HEK293 (cell line): ENCODE data around the gene HBEGF.

Experiments used
- AEBP2 ChIP-seq: fragments of 450-650 bp; formaldehyde crosslinking; IDR thresholded peaks from 2 replicates; pipeline ENCODE4 v1.5.1; 2016; ENCODE audit warnings: missing biosample characterization, missing genetic modification characterization, borderline replicate concordance
- MYNN ChIP-seq: fragments of 450-650 bp; formaldehyde crosslinking; IDR thresholded peaks from 2 replicates; pipeline ENCODE4 v1.5.1; 2016; ENCODE audit warnings: missing biosample characterization, missing genetic modification characterization, borderline replicate concordance
- SALL2 ChIP-seq: fragments of 450-650 bp; formaldehyde crosslinking; IDR thresholded peaks from 2 replicates; pipeline ENCODE4 v1.5.0; 2017; ENCODE audit warnings: missing biosample characterization, mild to moderate bottlenecking, missing genetic modification characterization, borderline replicate concordance
- SCRT2 ChIP-seq: fragments of 450-650 bp; formaldehyde crosslinking; IDR thresholded peaks from 2 replicates; pipeline ENCODE4 v1.5.1; 2016; ENCODE audit warnings: missing biosample characterization, missing genetic modification characterization
- SP2 ChIP-seq: fragments of 450-650 bp; formaldehyde crosslinking; IDR thresholded peaks from 2 replicates; pipeline ENCODE4 v1.5.1; 2016; ENCODE audit warnings: missing biosample characterization, missing genetic modification characterization
- ZBTB20 ChIP-seq: fragments of 450-650 bp; formaldehyde crosslinking; IDR thresholded peaks from 2 replicates; pipeline ENCODE4 v1.5.1; 2016; ENCODE audit warnings: missing biosample characterization, missing genetic modification characterization
- ZBTB26 ChIP-seq: fragments of 450-650 bp; formaldehyde crosslinking; optimal IDR thresholded peaks from 2 replicates; pipeline ENCODE3; 2016; ENCODE audit warnings: missing biosample characterization, mild to moderate bottlenecking, missing genetic modification characterization
- ZFP3 ChIP-seq: fragments of 450-650 bp; formaldehyde crosslinking; IDR thresholded peaks from 2 replicates; pipeline ENCODE4 v1.5.1; 2016; ENCODE audit warnings: low read depth, missing biosample characterization, missing genetic modification characterization
- ZFP41 ChIP-seq: fragments of 450-650 bp; formaldehyde crosslinking; IDR thresholded peaks from 2 replicates; pipeline ENCODE4 v1.5.1; 2016; ENCODE audit warnings: missing biosample characterization, missing genetic modification characterization, borderline replicate concordance
- ZNF140 ChIP-seq: fragments of 450-650 bp; formaldehyde crosslinking; IDR thresholded peaks from 2 replicates; pipeline ENCODE4 v1.5.1; 2016; ENCODE audit warnings: missing biosample characterization, missing genetic modification characterization
- ZNF146 ChIP-seq: fragments of 450-650 bp; formaldehyde crosslinking; IDR thresholded peaks from 2 replicates; pipeline ENCODE4 v1.5.1; 2016; ENCODE audit warnings: missing biosample characterization, missing genetic modification characterization
- ZNF214 ChIP-seq: fragments of 450-650 bp; formaldehyde crosslinking; IDR thresholded peaks from 2 replicates; pipeline ENCODE4 v1.5.1; 2017; ENCODE audit warnings: missing biosample characterization, mild to moderate bottlenecking, missing genetic modification characterization, borderline replicate concordance
- ZNF221 ChIP-seq: fragments of 450-650 bp; formaldehyde crosslinking; IDR thresholded peaks from 2 replicates; pipeline ENCODE4 v1.5.1; 2017; ENCODE audit warnings: missing biosample characterization, missing genetic modification characterization, borderline replicate concordance
- ZNF23 ChIP-seq: fragments of 450-650 bp; formaldehyde crosslinking; IDR thresholded peaks from 2 replicates; pipeline ENCODE4 v1.5.1; 2016; ENCODE audit warnings: missing biosample characterization, missing genetic modification characterization, borderline replicate concordance
- ZNF239 ChIP-seq: fragments of 450-650 bp; formaldehyde crosslinking; IDR thresholded peaks from 2 replicates; pipeline ENCODE4 v1.5.1; 2016; ENCODE audit warnings: missing biosample characterization, missing genetic modification characterization
- ZNF324 ChIP-seq: fragments of 450-650 bp; formaldehyde crosslinking; IDR thresholded peaks from 2 replicates; pipeline ENCODE4 v1.5.1; 2016; ENCODE audit warnings: missing biosample characterization, missing genetic modification characterization
- ZNF350 ChIP-seq: fragments of 450-650 bp; formaldehyde crosslinking; IDR thresholded peaks from 2 replicates; pipeline ENCODE4 v1.5.0; 2017; ENCODE audit warnings: missing biosample characterization, mild to moderate bottlenecking, missing genetic modification characterization
- ZNF354C ChIP-seq: fragments of 450-650 bp; formaldehyde crosslinking; IDR thresholded peaks from 2 replicates; pipeline ENCODE4 v1.5.1; 2016; ENCODE audit warnings: missing biosample characterization, missing genetic modification characterization, low read depth, borderline replicate concordance
- ZNF362 ChIP-seq: fragments of 450-650 bp; formaldehyde crosslinking; IDR thresholded peaks from 2 replicates; pipeline ENCODE4 v1.5.1; 2016; ENCODE audit warnings: missing biosample characterization, missing genetic modification characterization
- ZNF391 ChIP-seq: fragments of 450-650 bp; formaldehyde crosslinking; IDR thresholded peaks from 2 replicates; pipeline ENCODE4 v1.5.1; 2016; ENCODE audit warnings: low read depth, missing biosample characterization, missing genetic modification characterization, borderline replicate concordance
- ZNF423 ChIP-seq: fragments of 450-650 bp; formaldehyde crosslinking; IDR thresholded peaks from 2 replicates; pipeline ENCODE4 v1.5.1; 2016; ENCODE audit warnings: missing biosample characterization, missing genetic modification characterization
- ZNF501 ChIP-seq: fragments of 450-650 bp; formaldehyde crosslinking; IDR thresholded peaks from 2 replicates; pipeline ENCODE4 v1.5.1; 2016; ENCODE audit warnings: missing biosample characterization, missing genetic modification characterization
- ZNF510 ChIP-seq: fragments of 450-650 bp; formaldehyde crosslinking; IDR thresholded peaks from 2 replicates; pipeline ENCODE4 v1.5.1; 2018; ENCODE audit warnings: mild to moderate bottlenecking, missing genetic modification characterization, missing biosample characterization; ENCODE audit not compliant: insufficient replicate concordance
- ZNF549 ChIP-seq: fragments of 450-650 bp; IDR thresholded peaks from 2 replicates; pipeline ENCODE4 v1.5.1; 2018; ENCODE audit warnings: missing biosample characterization, missing genetic modification characterization, mild to moderate bottlenecking, inconsistent platforms, moderate library complexity
- ZNF561 ChIP-seq: fragments of 450-650 bp; IDR thresholded peaks from 2 replicates; pipeline ENCODE4 v1.5.1; 2018; ENCODE audit warnings: missing biosample characterization, missing genetic modification characterization, borderline replicate concordance
- ZNF623 ChIP-seq: fragments of 450-650 bp; formaldehyde crosslinking; IDR thresholded peaks from 2 replicates; pipeline ENCODE4 v1.5.1; 2016; ENCODE audit warnings: missing biosample characterization, missing genetic modification characterization
- ZNF645 ChIP-seq: fragments of 450-650 bp; formaldehyde crosslinking; IDR thresholded peaks from 2 replicates; pipeline ENCODE4; 2016; ENCODE audit warnings: missing biosample characterization, missing genetic modification characterization
- ZNF664 ChIP-seq: fragments of 450-650 bp; formaldehyde crosslinking; IDR thresholded peaks from 2 replicates; pipeline ENCODE4 v1.5.1; 2016; ENCODE audit warnings: missing biosample characterization, missing genetic modification characterization
- ZNF701 ChIP-seq: fragments of 450-650 bp; formaldehyde crosslinking; IDR thresholded peaks from 2 replicates; pipeline ENCODE4 v1.5.1; 2016; ENCODE audit warnings: missing biosample characterization, missing genetic modification characterization
- ZNF747 ChIP-seq: fragments of 450-650 bp; formaldehyde crosslinking; IDR thresholded peaks from 2 replicates; pipeline ENCODE4 v1.5.1; 2016; ENCODE audit warnings: missing biosample characterization, missing genetic modification characterization
- ZNF843 ChIP-seq: fragments of 450-650 bp; formaldehyde crosslinking; IDR thresholded peaks from 2 replicates; pipeline ENCODE4 v1.5.1; 2016; ENCODE audit warnings: missing biosample characterization, missing genetic modification characterization
- ZSCAN30 ChIP-seq: fragments of 450-650 bp; IDR thresholded peaks from 2 replicates; pipeline ENCODE4 v1.5.1; 2018; ENCODE audit warnings: missing biosample characterization, mild to moderate bottlenecking, missing genetic modification characterization, moderate library complexity

HBEGF gene

GRCh38 chr5:140295414-140295813 lies 51.0 kb downstream of the HBEGF start (continued):
- TF ChIP-seq ZSCAN30 (tag by site-specific recombination) (peak; percentile 69; the same call in 1 of the 2 replicates), SP2 (no peak; the same call in 1 of the 2 replicates), ZNF501 (tag by site-specific recombination) (peak; percentile 45; the same call in 1 of the 2 replicates), ZNF324 (tag by site-specific recombination) (peak; percentile 93), ZNF664 (tag by site-specific recombination) (peak; percentile 56; the same call in 1 of the 2 replicates), ZNF423 (tag by site-specific recombination) (no peak), ZFP3 (no peak), ZNF214 (tag by site-specific recombination) (peak; percentile 82; the same call in 1 of the 2 replicates), MYNN (tag by site-specific recombination) (no peak), ZNF561 (peak; percentile 83; the same call in 1 of the 2 replicates), ZNF350 (tag by site-specific recombination) (no peak), ZNF623 (tag by site-specific recombination) (no peak), ZNF645 (tag by site-specific recombination) (no peak), ZBTB20 (no peak), ZNF140 (tag by site-specific recombination) (no peak), AEBP2 (tag by site-specific recombination) (no peak), ZNF747 (no peak), ZNF239 (tag by site-specific recombination) (no peak), ZBTB26 (no peak), ZNF549 (tag by site-specific recombination) (peak; percentile 76; the same call in 1 of the 2 replicates), ZNF510 (tag by site-specific recombination) (peak; percentile 22), ZNF362 (tag by site-specific recombination) (no peak), ZNF146 (tag by site-specific recombination) (peak; percentile 40; the same call in 1 of the 2 replicates), ZNF221 (peak; percentile 98; the same call in 1 of the 2 replicates), ZNF23 (no peak), SALL2 (no peak), ZNF391 (tag by site-specific recombination) (no peak), SCRT2 (tag by site-specific recombination) (peak; percentile 69; the same call in 1 of the 2 replicates), ZFP41 (no peak), ZNF701 (no peak), ZNF843 (peak; percentile 79), ZNF354C (tag by site-specific recombination) (no peak)
